GM19025 (cell line): ENCODE data around the gene RNF121.
"Not testable (repeated sequence)": the region's sequence is repeated elsewhere in the genome, so short reads cannot be mapped to it uniquely, and the experiment has no call there.

ENCODE experiments used
- ATAC-seq: cut with Tn5 transposase; IDR thresholded peaks from one replicate; pipeline ENCODE4 v1.9.1; 2021; ENCODE audit warnings: mild to moderate bottlenecking, low read depth, moderate library complexity; ENCODE audit not compliant: unreplicated experiment

RNF121 gene

GRCh38 chr11:71928737-71929443, at the start of gene RNF121:
TSS of gene RNF121 (plus strand) at chr11:71929046. CDS start at chr11:71929062, 16 bp downstream.
- peak; percentile 74 for ATAC-seq

- ATAC-seq: not testable (repeated sequence)
Observed at GRCh38 chr11:71885806-71886205, 43.0 kb upstream of the RNF121 start.

GRCh38 chr11:71888335-71889010, 40.4 kb upstream of the RNF121 start:
- ATAC-seq: not testable (repeated sequence)

DNA sequence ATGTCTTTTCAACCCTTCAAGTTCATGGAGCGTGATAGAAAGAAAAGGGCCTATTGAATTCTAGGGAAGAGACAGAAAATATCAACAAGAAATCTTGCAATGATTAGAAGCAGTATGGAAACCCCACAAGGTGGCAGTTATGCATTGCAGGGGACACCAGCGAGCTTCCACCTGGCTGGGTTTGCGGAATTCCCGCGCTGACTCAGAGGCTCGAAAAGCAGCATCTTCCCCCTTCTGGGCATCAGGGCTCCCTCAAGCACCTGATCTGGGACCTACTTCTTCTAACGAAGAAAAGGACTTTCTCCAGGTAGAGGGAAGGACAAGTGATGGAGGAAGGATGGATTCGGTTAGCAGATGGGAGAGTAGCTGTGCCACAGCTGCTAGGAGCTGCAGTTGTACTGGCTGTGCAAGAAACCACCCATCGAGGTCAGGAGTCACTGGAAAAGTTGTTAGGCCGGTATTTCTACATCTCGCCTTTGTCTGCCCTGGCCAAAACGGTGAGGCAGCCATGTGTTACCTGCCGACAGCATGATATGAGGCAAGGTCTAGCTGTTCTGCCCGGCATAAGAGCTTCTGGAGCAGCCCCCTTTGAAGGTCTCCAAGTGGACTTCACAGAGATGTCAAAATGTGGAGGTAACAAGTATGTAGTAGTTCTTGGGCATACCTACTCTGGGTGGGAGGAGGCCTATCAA, 39.5 kb upstream of the RNF121 start:
- not testable (repeated sequence) for ATAC-seq

GRCh38 chr11:71895961-71896360, 32.9 kb upstream of the RNF121 start:
- ATAC-seq: no peak

GRCh38 chr11:71901137-71901536, 27.7 kb upstream of the RNF121 start:
- ATAC-seq: not testable (repeated sequence)

DNA sequence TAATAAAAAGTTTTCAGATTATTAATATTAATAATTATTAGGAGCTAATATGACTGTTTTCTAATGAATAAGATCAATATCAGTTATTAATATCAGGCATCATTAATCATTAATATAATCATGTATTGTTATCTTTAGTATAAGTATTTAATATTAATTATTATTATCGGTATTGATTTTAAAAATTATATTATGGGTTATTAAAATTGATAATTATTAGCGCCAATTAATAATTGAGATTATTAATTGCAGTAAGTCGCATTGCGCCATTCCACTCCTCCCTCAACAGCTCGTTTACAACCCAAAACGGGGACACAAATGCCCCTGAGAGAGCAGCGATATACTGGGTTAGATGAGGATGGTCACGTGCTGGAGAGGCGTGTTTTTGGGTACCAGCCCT, 20.6 kb upstream of the RNF121 start:
- no peak for ATAC-seq

DNA sequence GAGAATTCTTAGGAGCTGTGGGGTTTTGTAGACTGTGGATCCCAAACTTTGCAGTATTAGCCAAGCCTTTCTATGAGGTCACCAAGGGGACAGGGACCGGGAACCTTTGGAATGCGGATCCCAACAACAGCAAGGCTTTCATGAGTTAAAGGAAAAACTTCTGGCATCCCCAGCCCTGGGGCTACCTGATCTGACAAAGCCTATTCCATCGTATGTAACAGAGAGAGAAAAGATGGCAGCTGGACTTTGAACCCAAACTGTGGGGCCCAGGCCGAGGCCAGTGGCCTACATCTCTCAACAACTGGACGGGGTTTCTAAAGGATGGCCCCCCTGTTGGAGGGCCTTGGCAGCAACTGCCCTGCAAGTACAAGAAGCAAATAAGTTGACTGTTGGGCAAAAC, 18.1 kb upstream of the RNF121 start:
- not testable (repeated sequence) for ATAC-seq

GRCh38 chr11:71911321-71911985, 17.4 kb upstream of the RNF121 start:
- not testable (repeated sequence) for ATAC-seq

DNA sequence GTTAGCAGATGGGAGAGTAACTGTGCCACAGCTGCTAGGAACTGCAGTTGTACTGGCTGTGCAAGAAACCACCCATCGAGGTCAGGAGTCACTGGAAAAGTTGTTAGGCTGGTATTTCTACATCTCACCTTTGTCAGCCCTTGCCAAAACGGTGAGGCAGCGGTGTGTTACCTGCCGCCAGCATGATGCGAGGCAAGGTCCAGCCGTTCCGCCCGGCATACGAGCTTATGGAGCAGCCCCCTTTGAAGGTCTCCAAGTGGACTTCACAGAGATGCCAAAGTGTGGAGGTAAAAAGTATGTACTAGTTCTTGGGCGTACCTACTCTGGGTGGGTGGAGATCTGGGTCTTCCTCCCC, 16.9 kb upstream of the RNF121 start:
- ATAC-seq: not testable (repeated sequence)

GRCh38 chr11:71913756-71914526, 14.9 kb upstream of the RNF121 start:
- ATAC-seq: no peak

- no peak for ATAC-seq
Observed at GRCh38 chr11:71914617-71915189, 14.1 kb upstream of the RNF121 start.

DNA sequence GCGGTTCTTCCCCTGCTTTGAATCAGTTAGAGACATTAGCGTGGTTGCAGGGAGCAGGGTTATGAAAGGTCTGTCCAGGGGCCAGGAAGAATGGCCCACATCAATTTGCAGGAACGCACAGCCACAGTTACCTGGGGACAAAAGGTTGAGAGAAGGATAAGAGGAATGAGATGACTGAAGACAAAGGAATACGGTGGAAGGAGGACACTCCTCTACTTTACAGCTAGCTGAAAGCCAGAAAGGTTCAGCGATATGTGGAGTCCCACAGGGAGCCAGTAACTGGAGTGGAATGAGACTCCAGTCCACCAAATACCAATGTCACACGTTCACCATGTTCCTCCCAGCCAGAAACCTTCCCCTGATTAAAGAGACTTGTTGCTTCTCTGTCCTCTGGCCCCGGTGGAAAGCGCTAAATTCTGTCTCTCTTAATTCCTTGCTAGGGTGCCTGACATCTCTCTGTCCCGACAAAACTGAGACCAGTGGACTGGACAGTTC, 11.2 kb upstream of the RNF121 start:
- no peak for ATAC-seq

GRCh38 chr11:71927820-71928736, 768 bp upstream of the RNF121 start, which contains the start of gene XNDC1N:
TSS of gene XNDC1N (minus strand) at chr11:71928594. CDS start at chr11:71923353, 5,241 bp downstream.
- ATAC-seq: peak; percentile 75

- ATAC-seq: no peak
Observed at GRCh38 chr11:71929491-71929890, 645 bp downstream of the RNF121 start.

DNA sequence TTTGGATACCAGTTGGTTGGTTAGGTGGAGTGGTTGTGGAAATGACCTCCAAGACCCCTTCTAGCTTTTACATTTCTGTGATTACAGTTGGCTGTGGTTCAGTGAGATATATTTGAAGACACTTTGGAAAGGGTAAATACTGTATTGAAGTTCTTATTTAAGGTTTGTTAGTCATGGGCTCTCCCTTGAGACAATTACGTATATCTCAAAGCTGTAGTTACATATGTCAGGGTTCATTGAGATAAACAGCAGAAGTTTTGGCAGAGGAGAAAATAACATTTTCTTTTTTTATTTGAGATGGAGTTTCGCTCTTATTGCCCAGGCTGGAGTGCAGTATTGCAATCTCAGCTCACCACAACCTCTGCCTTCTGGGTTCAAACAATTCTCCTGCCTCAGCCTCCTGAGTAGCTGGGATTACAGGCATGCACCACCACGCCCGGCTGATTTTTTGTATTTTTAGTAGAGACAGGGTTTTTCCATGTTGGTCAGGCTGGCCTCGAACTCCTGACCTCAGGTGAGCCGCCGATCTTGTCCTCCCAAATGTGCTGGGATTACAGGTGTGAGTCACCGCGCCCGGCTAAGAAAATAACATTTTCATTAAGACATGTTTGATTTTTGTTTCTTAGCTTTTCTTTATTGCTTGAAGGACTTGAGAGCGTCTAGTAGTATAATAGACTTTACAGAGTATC, 1.9 kb downstream of the RNF121 start:
- ATAC-seq: no peak

GRCh38 chr11:71931245-71931602, 2.4 kb downstream of the RNF121 start:
- ATAC-seq: no peak
